Loucy (cell line): ENCODE measurements around the gene ATP8A1.
"Not testable (repeated sequence)": the region's sequence is repeated elsewhere in the genome, so short reads cannot be mapped to it uniquely, and the experiment has no call there.

ENCODE experiments used
- H2AFZ ChIP-seq: fragments of 200-600 bp; sonication (generic); 2 replicates; pipeline ENCODE4 v1.6.0; 2016; ENCODE audit warnings: antibody characterized with exemption, mild to moderate bottlenecking, low read length, moderate library complexity
- H3F3A ChIP-seq: fragments of 200-600 bp; 2 replicates; pipeline ENCODE4 v1.6.0; 2016; ENCODE audit warnings: antibody characterized with exemption, low read depth, mild to moderate bottlenecking
- H3K27me3 ChIP-seq: fragments of 200-600 bp; sonication (generic); 2 replicates; pipeline ENCODE4 v1.6.1; 2014; ENCODE audit warnings: low read length, mild to moderate bottlenecking; ENCODE audit not compliant: insufficient read depth, poor library complexity, severe bottlenecking
- H3K36me3 ChIP-seq: fragments of 200-600 bp; sonication (generic); 2 replicates; pipeline ENCODE4 v1.6.1; 2016; ENCODE audit warnings: low read length; ENCODE audit not compliant: insufficient read depth
- H3K4me1 ChIP-seq: fragments of 200-600 bp; sonication (generic); 2 replicates; pipeline ENCODE4 v1.5.1; 2014; ENCODE audit warnings: low read length, mild to moderate bottlenecking; ENCODE audit not compliant: insufficient read depth, poor library complexity, severe bottlenecking
- H3K4me2 ChIP-seq: fragments of 200-600 bp; sonication (generic); 2 replicates; pipeline ENCODE4 v1.6.0; 2014; ENCODE audit warnings: antibody characterized with exemption, low read length, low read depth, mild to moderate bottlenecking; ENCODE audit not compliant: poor library complexity, severe bottlenecking
- H3K4me3 ChIP-seq: fragments of 200-600 bp; sonication (generic); 2 replicates; pipeline ENCODE4 v1.5.1; 2014; ENCODE audit warnings: low read length, mild to moderate bottlenecking, mixed read lengths; ENCODE audit not compliant: poor library complexity, severe bottlenecking
- H3K79me2 ChIP-seq: fragments of 200-600 bp; sonication (generic); 2 replicates; pipeline ENCODE4 v1.6.1; 2014; ENCODE audit warnings: low read length; ENCODE audit not compliant: insufficient read depth
- H3K9ac ChIP-seq: fragments of 200-600 bp; sonication (generic); 2 replicates; pipeline ENCODE4 v1.6.0; 2014; ENCODE audit warnings: mild to moderate bottlenecking, low read depth, low read length, moderate library complexity; ENCODE audit not compliant: poor library complexity, severe bottlenecking
- H3K9me2 ChIP-seq: fragments of 200-600 bp; sonication (generic); replicated peaks from 2 replicates; pipeline ENCODE4 v1.6.1; 2016; ENCODE audit warnings: low read depth, low read length, mixed read lengths
- H3K9me3 ChIP-seq: fragments of 200-600 bp; sonication (generic); 2 replicates; pipeline ENCODE4 v1.6.1; 2014; ENCODE audit warnings: mild to moderate bottlenecking, antibody characterized with exemption, low read length, low read depth; ENCODE audit not compliant: insufficient read depth
- H4K20me1 ChIP-seq: fragments of 200-600 bp; sonication (generic); 2 replicates; pipeline ENCODE4 v1.6.0; 2014; ENCODE audit warnings: antibody characterized with exemption, low read length, mild to moderate bottlenecking; ENCODE audit not compliant: insufficient read depth, poor library complexity, severe bottlenecking
- CTCF ChIP-seq: fragments of 200-600 bp; sonication (generic); conservative IDR thresholded peaks from 2 replicates; pipeline ENCODE4 v1.5.1; 2014; ENCODE audit warnings: mild to moderate bottlenecking, antibody characterized with exemption, low read length
- EZH2phosphoT487 ChIP-seq: fragments of 200-600 bp; IDR thresholded peaks from 2 replicates; pipeline ENCODE4 v1.6.1; 2018; ENCODE audit warnings: antibody characterized with exemption, mild to moderate bottlenecking, moderate library complexity, borderline replicate concordance

ATP8A1 gene

GRCh38 chr4:42654631-42655268, 2.2 kb downstream of the ATP8A1 start:
- Histone ChIP-seq H3K4me3 (peak overlapping the region; percentile 89), H3F3A (no peaks in the 10 kb centered on the region), H3K9ac (peak overlapping the region; percentile 74), H3K27me3 (no peaks in the 10 kb centered on the region), H3K79me2 (peaks cover 50% of the 10 kb centered on the region), H3K36me3 (no peaks in the 10 kb centered on the region), H4K20me1 (no peaks in the 10 kb centered on the region), H3K9me3 (no peaks in the 10 kb centered on the region; the same call in 1 of the 2 replicates), H3K9me2 (no peaks in the 10 kb centered on the region), H3K4me1 (peaks cover 35% of the 10 kb centered on the region), H3K4me2 (peak overlapping the region; percentile 91), H2AFZ (no peak overlapping the region)
- TF ChIP-seq CTCF: peak; percentile 22; the same call in 1 of the 2 replicates
- no peak for TF ChIP-seq EZH2phosphoT487

DNA sequence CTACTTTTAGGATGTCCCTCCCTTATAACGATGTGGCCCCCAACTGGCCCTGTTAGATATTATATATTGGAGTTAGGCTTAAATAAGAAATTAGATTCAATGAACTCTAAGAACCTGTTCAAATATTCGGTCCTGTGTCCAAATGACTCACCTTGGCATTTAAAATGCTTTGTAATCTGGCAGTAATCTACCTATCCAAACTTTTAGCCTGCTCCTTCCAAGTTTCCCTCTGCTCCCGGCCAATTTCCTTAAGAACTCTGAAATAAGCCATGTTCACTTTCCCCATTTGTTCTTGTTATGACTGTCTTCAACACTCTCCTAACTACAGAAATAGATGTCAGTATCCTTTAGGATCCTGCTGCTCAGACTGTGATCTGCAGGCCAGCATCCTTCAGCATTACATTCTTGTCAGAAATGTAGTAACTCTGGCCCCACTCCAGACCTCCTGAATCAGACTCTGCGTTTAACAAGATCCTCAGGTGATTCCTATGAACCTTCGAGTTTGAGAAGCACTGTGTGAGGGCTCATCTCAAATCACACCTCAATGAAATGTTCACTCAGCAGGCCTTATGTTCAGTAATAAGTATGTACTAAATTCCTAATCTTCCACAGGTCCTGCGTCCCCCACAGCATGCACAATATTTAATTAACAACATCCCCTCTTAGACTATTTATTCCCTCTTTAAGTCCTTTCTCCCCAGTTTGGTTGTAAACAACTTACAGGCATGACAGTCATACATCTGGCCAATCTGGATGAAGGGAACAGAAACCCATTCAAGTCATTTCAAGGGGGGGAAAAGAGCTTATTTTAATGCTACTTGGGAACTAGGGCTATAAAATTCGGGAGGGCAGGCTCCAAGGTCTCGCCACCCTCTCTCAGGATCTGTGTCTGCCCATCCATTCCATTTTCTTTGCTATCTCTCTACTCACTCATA, 3.0 kb downstream of the ATP8A1 start:
- Histone ChIP-seq H3K79me2 (peaks cover 52% of the 10 kb centered on the region), H2AFZ (no peak overlapping the region), H3K36me3 (no peaks in the 10 kb centered on the region), H3K4me3 (peak overlapping the region; percentile 89), H4K20me1 (peaks cover 4% of the 10 kb centered on the region), H3K9me2 (no peaks in the 10 kb centered on the region), H3K4me2 (peak overlapping the region; percentile 91), H3K27me3 (no peaks in the 10 kb centered on the region), H3K9me3 (no peaks in the 10 kb centered on the region; the same call in 1 of the 2 replicates), H3F3A (no peaks in the 10 kb centered on the region), H3K4me1 (peaks cover 41% of the 10 kb centered on the region), H3K9ac (peak overlapping the region; percentile 74)
- TF ChIP-seq CTCF (no peak), EZH2phosphoT487 (no peak)

DNA sequence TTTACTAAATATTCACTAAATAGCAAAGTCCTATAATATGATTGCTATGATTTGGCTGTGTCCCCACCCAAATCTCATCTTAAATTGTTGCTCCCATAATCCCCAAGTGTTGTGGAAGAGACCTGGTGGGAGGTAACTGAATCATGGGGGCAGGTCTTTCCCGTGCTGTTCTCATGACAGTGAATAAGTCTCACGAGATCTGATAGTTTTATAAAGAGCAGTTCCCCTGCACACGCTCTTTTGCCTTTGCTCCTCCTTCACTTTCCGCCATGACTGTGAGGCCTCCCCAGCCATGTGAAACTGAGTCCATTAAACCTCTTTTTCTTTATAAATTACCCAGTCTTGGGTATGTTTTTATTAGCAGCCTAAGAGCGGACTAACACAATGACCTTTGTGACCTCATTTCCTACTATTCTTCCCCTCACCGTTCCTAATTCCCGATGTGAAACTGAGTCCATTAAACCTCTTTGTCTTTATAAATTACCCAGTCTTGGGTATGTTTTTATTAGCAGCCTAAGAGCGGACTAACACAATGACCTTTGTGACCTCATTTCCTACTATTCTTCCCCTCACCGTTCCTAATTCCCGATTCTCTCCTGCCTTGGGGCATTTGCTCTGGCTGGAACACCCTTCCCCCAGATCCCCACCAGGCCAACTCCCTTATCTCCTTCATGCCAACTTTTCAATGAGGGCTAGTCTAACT, 4.2 kb downstream of the ATP8A1 start:
- H3K9me2 ChIP-seq, H4K20me1 ChIP-seq, H3K27me3 ChIP-seq, H3F3A ChIP-seq, H3K9me3 ChIP-seq, H3K4me3 ChIP-seq, H3K9ac ChIP-seq, H2AFZ ChIP-seq, H3K36me3 ChIP-seq: not testable (repeated sequence)
- peaks cover 62% of the 10 kb centered on the region for H3K79me2 ChIP-seq
- peaks cover 42% of the 10 kb centered on the region for H3K4me1 ChIP-seq
- H3K4me2 ChIP-seq: peak overlapping the region; percentile 91
